ENCODE measurements around the gene SEC16A.

The SEC16A gene

GRCh38 chr9:136482793-136483588 lies at the start of gene SEC16A:
Gene SEC16A (minus strand): TSS chr9:136483040. CDS start chr9:136477615, 5,425 bp downstream.
- DNase-seq = peak; percentile 99 to 100

- DNase-seq = peak; percentile 48 to 56
Observed at GRCh38 chr9:136531904-136532798, 49.3 kb upstream of the SEC16A start.

- DNase-seq = peak in 1 of 2 experiments; percentile 28
Observed at GRCh38 chr9:136531186-136531903, 48.5 kb upstream of the SEC16A start.

GRCh38 chr9:136530461-136531089 lies 47.7 kb upstream of the SEC16A start:
- DNase-seq = peak; percentile 32 to 37

- DNase-seq = peak in 1 of 2 experiments; percentile 30
Observed at GRCh38 chr9:136529516-136530460, 46.9 kb upstream of the SEC16A start.

- peak in 1 of 2 experiments; percentile 27 for DNase-seq
Observed at GRCh38 chr9:136528716-136529341, 46.0 kb upstream of the SEC16A start.

- no peak for DNase-seq
Observed at GRCh38 chr9:136527721-136528710, 45.2 kb upstream of the SEC16A start.

GRCh38 chr9:136527131-136527530 lies 44.3 kb upstream of the SEC16A start:
- DNase-seq = no peak

- no peak for DNase-seq
Observed at GRCh38 chr9:136526625-136527066, 43.8 kb upstream of the SEC16A start.

- no peak for DNase-seq
Observed at GRCh38 chr9:136525841-136526499, 43.1 kb upstream of the SEC16A start.

- no peak for DNase-seq
Observed at GRCh38 chr9:136525207-136525606, 42.4 kb upstream of the SEC16A start.

- DNase-seq = no peak
Observed at GRCh38 chr9:136522314-136523237, 39.7 kb upstream of the SEC16A start.

GRCh38 chr9:136521537-136521936 lies 38.7 kb upstream of the SEC16A start:
- no peak for DNase-seq

GRCh38 chr9:136520053-136520540 lies 37.3 kb upstream of the SEC16A start:
- no peak for DNase-seq

GRCh38 chr9:136519263-136520052 lies 36.6 kb upstream of the SEC16A start:
- DNase-seq = no peak

- DNase-seq = no peak
Observed at GRCh38 chr9:136518623-136519022, 35.8 kb upstream of the SEC16A start.

GRCh38 chr9:136517950-136518349 lies 35.1 kb upstream of the SEC16A start:
- DNase-seq = no peak

All from activated T-cell treated with anti-CD3 and anti-CD28 coated beads, Interleukin-2, amount 50 U/mL, for 48 hours (primary cell).